Measurements from ENCODE around the gene GPR158. TPM values are rescaled to one million over a fixed set of nuclear protein-coding genes. Genes with fewer than 3 reads are reported as not detected.

GPR158 gene
- total RNA-seq, 2 experiments from 2014 or later, result not detected

GRCh38 chr10:25487266-25487665 lies 312.5 kb downstream of the GPR158 start:
- H3K27ac Mint-ChIP-seq, result no peak overlapping the region
- DNase-seq, result no peak
- CTCF ChIA-PET, result no interaction called here
- POLR2A ChIA-PET, result no interaction called here
- H3K9me3 Mint-ChIP-seq, result no peaks in the 10 kb centered on the region
- no peaks in the 10 kb centered on the region for H3K36me3 Mint-ChIP-seq (ENCODE audit: low read depth)
- no peaks in the 10 kb centered on the region for H3K27me3 Mint-ChIP-seq
- no peaks in the 10 kb centered on the region for H3K4me1 Mint-ChIP-seq
- no peak overlapping the region for H3K4me3 Mint-ChIP-seq

DNA sequence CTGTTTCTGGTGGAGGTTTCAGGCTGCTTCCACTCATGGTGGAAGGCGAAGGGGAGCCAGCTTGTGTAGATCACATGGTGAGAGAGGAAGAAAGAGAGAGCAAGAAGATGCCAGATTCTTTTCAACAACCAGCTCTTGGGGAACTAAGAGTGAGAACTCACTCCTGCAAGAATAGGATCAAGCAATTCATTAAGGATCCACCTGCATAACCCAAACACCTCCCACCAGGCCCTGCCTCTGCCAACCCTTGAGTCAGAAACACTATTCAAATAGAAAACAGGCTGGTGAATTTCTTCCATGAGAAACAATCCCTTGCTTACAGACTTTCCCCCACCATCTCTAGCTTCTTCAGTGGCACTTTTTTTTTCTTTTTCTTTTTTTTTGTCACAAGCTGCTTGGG lies 317.2 kb downstream of the GPR158 start:
- CTCF ChIA-PET, result no interaction called here
- H3K9me3 Mint-ChIP-seq, result peaks cover 3% of the 10 kb centered on the region
- H3K27me3 Mint-ChIP-seq, result no peaks in the 10 kb centered on the region
- DNase-seq, result no peak
- H3K36me3 Mint-ChIP-seq (ENCODE audit: low read depth), result no peaks in the 10 kb centered on the region
- H3K4me1 Mint-ChIP-seq, result no peaks in the 10 kb centered on the region
- H3K4me3 Mint-ChIP-seq, result no peak overlapping the region
- H3K27ac Mint-ChIP-seq, result no peak overlapping the region
- POLR2A ChIA-PET, result no interaction called here

DNA sequence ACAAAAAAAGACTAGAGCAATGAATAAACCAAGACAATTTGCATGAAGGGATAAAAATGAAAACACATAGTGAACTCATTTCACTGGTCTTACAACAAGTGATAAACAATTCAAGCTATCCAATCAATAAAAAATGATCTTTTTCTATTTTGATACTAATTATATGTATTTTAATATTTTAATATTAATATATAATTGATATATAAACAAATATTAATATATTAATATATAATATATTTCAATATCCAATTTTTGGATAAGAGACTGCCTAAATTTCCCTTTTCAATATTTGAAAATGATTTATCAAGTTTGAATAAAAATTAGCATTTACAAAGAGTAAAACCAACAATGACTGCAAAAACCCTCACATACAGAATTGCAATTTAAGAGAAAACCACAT lies 317.9 kb downstream of the GPR158 start:
- ChIA-PET CTCF (no interaction called here), POLR2A (no interaction called here)
- no peak for DNase-seq
- H3K9me3 Mint-ChIP-seq, result peaks cover 3% of the 10 kb centered on the region
- no peaks in the 10 kb centered on the region for H3K4me1 Mint-ChIP-seq
- H3K36me3 Mint-ChIP-seq (ENCODE audit: low read depth), result no peaks in the 10 kb centered on the region
- no peak overlapping the region for H3K27ac Mint-ChIP-seq
- H3K4me3 Mint-ChIP-seq, result no peak overlapping the region
- no peaks in the 10 kb centered on the region for H3K27me3 Mint-ChIP-seq

DNA sequence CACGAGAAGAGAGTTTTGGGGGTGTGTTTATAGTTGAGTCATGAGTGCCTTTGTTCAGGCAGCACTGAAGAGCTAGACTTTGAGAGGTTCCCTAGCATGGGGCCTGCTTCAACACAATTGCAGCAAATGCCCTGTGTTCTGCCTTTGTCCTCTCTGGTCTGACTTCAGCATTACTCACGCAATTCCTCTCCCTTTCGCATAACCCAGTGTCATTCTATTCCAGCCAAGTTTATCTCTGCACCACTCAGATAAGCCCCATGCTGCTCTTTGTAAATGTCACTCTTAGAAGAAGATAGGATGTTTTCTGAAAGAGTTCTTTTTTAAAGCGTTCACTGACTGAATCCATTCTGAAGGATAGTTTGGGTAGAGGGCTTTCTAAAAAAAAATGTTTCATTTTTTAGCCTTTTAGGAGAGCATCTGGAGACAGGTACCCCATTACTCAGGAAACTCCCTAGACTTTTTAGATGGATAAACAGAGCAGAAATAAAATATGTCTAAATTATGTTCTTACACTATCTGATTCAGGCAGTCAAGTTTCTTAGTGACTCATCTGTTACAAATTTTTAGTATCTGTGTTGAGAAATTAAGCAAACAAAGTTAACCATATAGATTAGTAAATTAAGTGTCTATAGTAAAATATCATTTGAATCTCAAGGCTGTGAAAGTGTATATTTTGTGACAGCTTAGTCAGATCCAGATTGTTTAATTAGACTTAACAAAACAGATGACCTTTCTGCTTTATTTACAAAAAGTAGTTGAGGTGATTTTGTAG lies 318.5 kb downstream of the GPR158 start:
- no peak overlapping the region for H3K27ac Mint-ChIP-seq
- no peak overlapping the region for H3K4me3 Mint-ChIP-seq
- no peak for DNase-seq
- ChIA-PET POLR2A (no interaction called here), CTCF (no interaction called here)
- H3K36me3 Mint-ChIP-seq (ENCODE audit: low read depth), result no peaks in the 10 kb centered on the region
- no peaks in the 10 kb centered on the region for H3K4me1 Mint-ChIP-seq
- no peaks in the 10 kb centered on the region for H3K27me3 Mint-ChIP-seq
- H3K9me3 Mint-ChIP-seq, result peaks cover 3% of the 10 kb centered on the region

GRCh38 chr10:25497246-25497645 lies 322.4 kb downstream of the GPR158 start:
- ChIA-PET POLR2A (no interaction called here), CTCF (no interaction called here)
- H3K27me3 Mint-ChIP-seq, result no peaks in the 10 kb centered on the region
- H3K27ac Mint-ChIP-seq, result no peak overlapping the region
- no peaks in the 10 kb centered on the region for H3K36me3 Mint-ChIP-seq (ENCODE audit: low read depth)
- no peak overlapping the region for H3K4me3 Mint-ChIP-seq
- peaks cover 7% of the 10 kb centered on the region for H3K9me3 Mint-ChIP-seq
- DNase-seq, result no peak
- no peaks in the 10 kb centered on the region for H3K4me1 Mint-ChIP-seq

DNA sequence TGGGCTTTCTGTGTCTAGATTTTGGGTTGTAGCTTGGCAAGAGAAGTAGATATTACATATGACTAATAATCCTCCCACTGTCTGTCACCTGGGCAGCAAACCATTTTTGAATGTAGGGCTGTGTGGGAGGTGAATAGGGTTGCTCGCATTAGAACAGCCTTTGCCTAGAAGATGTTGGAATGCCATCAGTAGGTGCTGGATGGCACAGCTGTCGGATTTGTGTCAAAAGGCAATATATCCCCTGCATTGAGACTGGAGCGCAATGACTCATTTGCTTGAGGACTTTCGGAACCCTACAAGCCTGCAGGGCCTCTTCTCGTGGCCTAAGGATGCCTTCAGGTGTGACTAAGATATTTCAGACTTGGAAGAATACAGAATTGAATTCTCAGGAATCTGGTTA lies 323.8 kb downstream of the GPR158 start:
- Mint-ChIP-seq H3K27ac (no peak overlapping the region), H3K4me1 (no peaks in the 10 kb centered on the region), H3K9me3 (peaks cover 7% of the 10 kb centered on the region), H3K4me3 (no peak overlapping the region), H3K27me3 (no peaks in the 10 kb centered on the region), H3K36me3 (ENCODE audit: low read depth) (no peaks in the 10 kb centered on the region)
- no peak for DNase-seq
- POLR2A ChIA-PET, result no interaction called here
- CTCF ChIA-PET, result no interaction called here

DNA sequence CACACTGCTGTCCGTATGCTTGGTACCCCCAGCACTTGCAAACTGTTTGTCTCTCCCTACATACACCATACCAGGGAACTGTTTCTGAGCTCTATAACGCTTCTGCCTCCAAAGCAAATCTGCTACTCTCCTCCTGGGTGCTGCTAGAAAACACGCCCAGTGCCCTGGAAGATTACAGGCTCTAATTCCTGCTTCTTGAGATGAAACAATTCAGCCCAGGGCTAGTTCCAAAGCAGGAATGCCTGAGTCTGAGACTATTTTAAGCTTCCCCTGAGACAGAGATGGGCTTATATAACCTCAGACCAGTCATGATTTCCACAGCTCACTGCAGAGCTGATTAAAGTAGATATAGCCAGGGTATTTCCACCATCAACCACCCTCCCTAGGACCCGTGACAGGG lies 327.1 kb downstream of the GPR158 start:
- CTCF ChIA-PET, result no interaction called here
- H3K27ac Mint-ChIP-seq, result no peak overlapping the region

DNA sequence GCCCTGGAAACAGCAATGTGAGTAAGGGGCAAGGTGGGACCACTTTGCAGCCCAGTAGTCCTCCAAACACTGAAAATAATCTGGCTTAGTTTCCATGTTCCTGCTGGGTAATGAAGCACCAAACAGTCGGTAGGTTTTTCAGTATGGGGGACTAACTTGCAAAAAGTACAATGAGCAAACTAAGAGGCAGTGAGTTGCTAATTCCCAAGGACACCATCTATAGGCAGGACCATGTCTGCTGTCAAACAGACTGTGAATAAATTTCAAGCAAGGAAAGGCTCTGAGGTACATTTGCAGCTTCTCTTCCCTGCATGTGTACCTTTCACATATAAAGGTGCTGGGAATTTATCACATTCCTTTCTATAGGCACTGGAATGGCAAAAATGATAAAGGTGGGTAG lies 327.7 kb downstream of the GPR158 start:
- H3K4me3 Mint-ChIP-seq, result no peak overlapping the region
- H3K27me3 Mint-ChIP-seq, result no peaks in the 10 kb centered on the region
- ChIA-PET POLR2A (no interaction called here), CTCF (no interaction called here)
- H3K27ac Mint-ChIP-seq, result no peak overlapping the region
- DNase-seq, result no peak
- H3K36me3 Mint-ChIP-seq (ENCODE audit: low read depth), result no peaks in the 10 kb centered on the region
- no peaks in the 10 kb centered on the region for H3K4me1 Mint-ChIP-seq
- H3K9me3 Mint-ChIP-seq, result peaks cover 5% of the 10 kb centered on the region

More for the DNA sequence above, 327.1 kb downstream of the GPR158 start:
- no peaks in the 10 kb centered on the region for H3K4me1 Mint-ChIP-seq
- POLR2A ChIA-PET, result no interaction called here
- no peak overlapping the region for H3K4me3 Mint-ChIP-seq
- no peaks in the 10 kb centered on the region for H3K27me3 Mint-ChIP-seq
- no peaks in the 10 kb centered on the region for H3K36me3 Mint-ChIP-seq (ENCODE audit: low read depth)
- H3K9me3 Mint-ChIP-seq, result peaks cover 5% of the 10 kb centered on the region
- no peak for DNase-seq

GRCh38 chr10:25504306-25504705 lies 329.5 kb downstream of the GPR158 start:
- H3K36me3 Mint-ChIP-seq (ENCODE audit: low read depth), result no peaks in the 10 kb centered on the region
- no peaks in the 10 kb centered on the region for H3K27me3 Mint-ChIP-seq
- H3K27ac Mint-ChIP-seq, result no peak overlapping the region
- POLR2A ChIA-PET, result no interaction called here
- CTCF ChIA-PET, result no interaction called here
- DNase-seq, result no peak
- H3K9me3 Mint-ChIP-seq, result peaks cover 3% of the 10 kb centered on the region
- H3K4me1 Mint-ChIP-seq, result no peaks in the 10 kb centered on the region
- no peak overlapping the region for H3K4me3 Mint-ChIP-seq

GRCh38 chr10:25504838-25505237 lies 330.0 kb downstream of the GPR158 start:
- POLR2A ChIA-PET, result no interaction called here
- no peaks in the 10 kb centered on the region for H3K4me1 Mint-ChIP-seq
- peaks cover 3% of the 10 kb centered on the region for H3K9me3 Mint-ChIP-seq
- DNase-seq, result no peak
- no peaks in the 10 kb centered on the region for H3K36me3 Mint-ChIP-seq (ENCODE audit: low read depth)
- H3K27ac Mint-ChIP-seq, result no peak overlapping the region
- CTCF ChIA-PET, result no interaction called here
- H3K4me3 Mint-ChIP-seq, result no peak overlapping the region
- H3K27me3 Mint-ChIP-seq, result no peaks in the 10 kb centered on the region

DNA sequence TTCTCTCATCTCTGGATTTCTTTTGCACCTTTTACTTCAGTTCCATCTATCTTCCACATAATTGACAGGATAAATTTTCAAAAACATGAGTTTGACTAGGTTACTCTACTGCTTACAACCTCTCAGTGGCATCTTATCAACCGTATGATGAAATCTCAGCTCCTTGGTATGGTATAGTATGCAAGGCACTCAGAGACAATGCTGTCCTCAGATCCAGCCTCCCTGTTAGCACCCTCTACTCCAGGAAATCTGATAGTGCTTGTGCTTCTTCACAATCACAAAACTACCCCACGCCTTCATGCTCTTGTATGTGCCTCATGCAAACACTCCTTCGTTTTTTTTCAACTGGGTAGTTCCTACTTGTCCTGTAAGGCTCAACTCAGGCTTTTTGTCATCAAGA lies 330.7 kb downstream of the GPR158 start:
- POLR2A ChIA-PET, result no interaction called here

DNA sequence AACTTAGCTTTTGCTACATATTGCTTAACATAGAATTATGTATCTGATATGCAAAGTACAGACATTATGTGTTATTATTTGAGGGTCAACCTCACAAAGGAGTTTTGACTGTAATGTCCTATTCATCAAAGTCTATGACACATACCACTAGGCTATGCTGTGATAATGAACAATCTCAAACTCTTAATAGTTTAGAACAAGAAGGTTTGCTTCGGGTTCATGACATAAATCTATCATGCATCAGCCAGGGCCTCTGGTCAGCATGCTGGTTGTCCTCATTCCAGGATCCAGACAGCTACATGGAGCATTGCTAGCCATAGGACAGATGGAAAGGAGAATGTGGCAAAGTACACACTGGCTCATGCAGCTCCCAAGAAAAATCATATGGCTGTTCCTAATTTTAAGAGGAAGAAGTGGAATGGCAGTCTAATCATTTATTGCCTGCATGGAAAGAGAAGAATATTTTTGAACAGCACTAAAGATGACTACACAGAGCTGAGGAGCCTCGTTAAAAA lies 332.1 kb downstream of the GPR158 start:
- no peak for DNase-seq
- H3K9me3 Mint-ChIP-seq, result peaks cover 3% of the 10 kb centered on the region

More for the DNA sequence above, 330.7 kb downstream of the GPR158 start:
- CTCF ChIA-PET, result no interaction called here
- Mint-ChIP-seq H3K27me3 (no peaks in the 10 kb centered on the region), H3K4me3 (no peak overlapping the region), H3K9me3 (peaks cover 3% of the 10 kb centered on the region), H3K4me1 (no peaks in the 10 kb centered on the region), H3K27ac (no peak overlapping the region), H3K36me3 (ENCODE audit: low read depth) (no peaks in the 10 kb centered on the region)
- no peak for DNase-seq

DNA sequence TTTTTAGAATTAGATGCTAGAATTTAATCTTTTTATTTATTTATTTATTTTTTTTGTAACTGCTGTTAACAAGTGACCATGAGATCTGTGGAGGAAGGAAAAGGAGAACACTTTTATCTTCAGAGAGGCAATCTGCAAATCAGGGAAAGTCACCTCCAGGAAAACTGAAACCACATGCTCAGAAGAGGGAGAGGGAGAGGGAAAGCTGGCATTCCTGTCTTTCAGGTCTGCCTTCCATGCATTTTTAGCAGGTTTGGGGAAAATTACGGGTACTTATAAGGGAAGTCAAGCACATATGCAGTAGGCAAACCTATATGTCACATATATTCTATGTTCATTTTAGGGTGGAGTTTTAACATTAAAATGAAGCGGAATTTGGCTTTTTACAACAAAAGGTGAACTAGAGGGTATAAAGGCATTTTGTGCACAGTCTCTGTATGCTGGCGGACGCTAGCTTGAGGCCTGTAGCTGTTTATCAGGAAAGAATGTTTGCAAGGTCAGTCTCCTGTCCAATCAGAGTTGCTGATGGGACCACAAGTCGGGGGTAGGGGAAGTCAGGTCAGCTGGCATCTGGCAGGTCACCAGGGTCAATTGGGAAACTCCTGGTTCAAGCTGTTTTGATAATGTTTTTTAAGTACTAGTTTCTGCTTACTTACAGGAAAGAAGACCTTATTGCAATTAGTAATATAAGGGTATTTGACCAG lies 333.5 kb downstream of the GPR158 start:
- no peak overlapping the region for H3K27ac Mint-ChIP-seq
- H3K4me3 Mint-ChIP-seq, result no peak overlapping the region
- no peaks in the 10 kb centered on the region for H3K27me3 Mint-ChIP-seq
- H3K36me3 Mint-ChIP-seq (ENCODE audit: low read depth), result no peaks in the 10 kb centered on the region
- no peaks in the 10 kb centered on the region for H3K4me1 Mint-ChIP-seq
- POLR2A ChIA-PET, result no interaction called here
- no peak for DNase-seq
- CTCF ChIA-PET, result no interaction called here
- H3K9me3 Mint-ChIP-seq, result peaks cover 3% of the 10 kb centered on the region

More for the DNA sequence above, 332.1 kb downstream of the GPR158 start:
- POLR2A ChIA-PET, result no interaction called here
- Mint-ChIP-seq H3K36me3 (ENCODE audit: low read depth) (no peaks in the 10 kb centered on the region), H3K4me1 (no peaks in the 10 kb centered on the region), H3K27me3 (no peaks in the 10 kb centered on the region), H3K27ac (no peak overlapping the region), H3K4me3 (no peak overlapping the region)
- CTCF ChIA-PET, result no interaction called here

- ChIA-PET CTCF (no interaction called here), POLR2A (no interaction called here)
- no peak for DNase-seq
- H3K27ac Mint-ChIP-seq, result no peak overlapping the region
- no peaks in the 10 kb centered on the region for H3K4me1 Mint-ChIP-seq
- peaks cover 5% of the 10 kb centered on the region for H3K9me3 Mint-ChIP-seq
- H3K27me3 Mint-ChIP-seq, result no peaks in the 10 kb centered on the region
- no peak overlapping the region for H3K4me3 Mint-ChIP-seq
- H3K36me3 Mint-ChIP-seq (ENCODE audit: low read depth), result no peaks in the 10 kb centered on the region
These were observed 334.4 kb downstream of the GPR158 start for GRCh38 chr10:25509151-25509550.

Measured in activated CD4-positive, alpha-beta memory T cell treated with anti-CD3 and anti-CD28 coated beads, Interleukin-2, amount 10 ng/mL, durations not matched to agents 7 days and 5 days (primary cell).